Measurements from ENCODE around the gene TRIM37.

Gene TRIM37

GRCh38 chr17:59131131-59131530 lies 24.5 kb upstream of the TRIM37 start:
- no peak overlapping the region for H3K4me2 ChIP-seq
- H4K20me1 ChIP-seq (ENCODE audit: insufficient read depth): no peaks in the 10 kb centered on the region
- no peak overlapping the region for H3K9ac ChIP-seq
- no peak for TF ChIP-seq CTCF (conservative IDR thresholded peaks at IDR 0.05; ENCODE audit: low read depth, low read length)
- H3K36me3 ChIP-seq (ENCODE audit: insufficient read depth): no peaks in the 10 kb centered on the region; the same call in 1 of the 2 replicates
- no peaks in the 10 kb centered on the region for H3K27me3 ChIP-seq (ENCODE audit: insufficient read depth, low read depth)
- no peak overlapping the region for H3K4me3 ChIP-seq (IDR thresholded peaks at IDR 0.05; ENCODE audit: insufficient read depth, low read depth, low read length)
- no peaks in the 10 kb centered on the region for H3K4me1 ChIP-seq (ENCODE audit: low read depth, poor library complexity, severe bottlenecking)
- peaks cover 41% of the 10 kb centered on the region; the same call in 1 of the 2 replicates for H3K79me2 ChIP-seq (ENCODE audit: insufficient read depth, low read depth)
- no peak overlapping the region for H3K27ac ChIP-seq
- H2AFZ ChIP-seq (ENCODE audit: low read depth): no peak overlapping the region

- no peaks in the 10 kb centered on the region; the same call in 1 of the 2 replicates for H3K36me3 ChIP-seq (ENCODE audit: insufficient read depth)
- no peak for TF ChIP-seq CTCF (conservative IDR thresholded peaks at IDR 0.05; ENCODE audit: low read depth, low read length)
- H4K20me1 ChIP-seq (ENCODE audit: insufficient read depth): no peaks in the 10 kb centered on the region
- H3K4me2 ChIP-seq: no peak overlapping the region
- H3K27me3 ChIP-seq (ENCODE audit: insufficient read depth, low read depth): no peaks in the 10 kb centered on the region
- no peak overlapping the region for H2AFZ ChIP-seq (ENCODE audit: low read depth)
- H3K9ac ChIP-seq: no peak overlapping the region
- no peak overlapping the region for H3K27ac ChIP-seq
- no peak overlapping the region for H3K4me3 ChIP-seq (IDR thresholded peaks at IDR 0.05; ENCODE audit: insufficient read depth, low read depth, low read length)
- no peaks in the 10 kb centered on the region for H3K4me1 ChIP-seq (ENCODE audit: low read depth, poor library complexity, severe bottlenecking)
- H3K79me2 ChIP-seq (ENCODE audit: insufficient read depth, low read depth): peaks cover 31% of the 10 kb centered on the region; the same call in 1 of the 2 replicates
These were observed 23.1 kb upstream of the TRIM37 start for GRCh38 chr17:59129814-59130213.

GRCh38 chr17:59126809-59127417 lies 20.2 kb upstream of the TRIM37 start:
- peaks cover 4% of the 10 kb centered on the region; the same call in 1 of the 2 replicates for H3K79me2 ChIP-seq (ENCODE audit: insufficient read depth, low read depth)
- H3K36me3 ChIP-seq (ENCODE audit: insufficient read depth): no peaks in the 10 kb centered on the region; the same call in 1 of the 2 replicates
- H3K9ac ChIP-seq: no peak overlapping the region
- no peaks in the 10 kb centered on the region for H3K4me1 ChIP-seq (ENCODE audit: low read depth, poor library complexity, severe bottlenecking)
- TF ChIP-seq CTCF (conservative IDR thresholded peaks at IDR 0.05; ENCODE audit: low read depth, low read length): no peak
- no peak overlapping the region for H3K4me3 ChIP-seq (IDR thresholded peaks at IDR 0.05; ENCODE audit: insufficient read depth, low read depth, low read length)
- H2AFZ ChIP-seq (ENCODE audit: low read depth): no peak overlapping the region
- no peaks in the 10 kb centered on the region for H4K20me1 ChIP-seq (ENCODE audit: insufficient read depth)
- no peaks in the 10 kb centered on the region for H3K27me3 ChIP-seq (ENCODE audit: insufficient read depth, low read depth)
- no peak overlapping the region for H3K4me2 ChIP-seq
- no peak overlapping the region for H3K27ac ChIP-seq

- H3K4me1 ChIP-seq (ENCODE audit: low read depth, poor library complexity, severe bottlenecking): no peaks in the 10 kb centered on the region
- H3K9ac ChIP-seq: no peak overlapping the region
- TF ChIP-seq CTCF (conservative IDR thresholded peaks at IDR 0.05; ENCODE audit: low read depth, low read length): no peak
- H4K20me1 ChIP-seq (ENCODE audit: insufficient read depth): no peaks in the 10 kb centered on the region
- H3K4me2 ChIP-seq: no peak overlapping the region
- H3K27me3 ChIP-seq (ENCODE audit: insufficient read depth, low read depth): no peaks in the 10 kb centered on the region
- H2AFZ ChIP-seq (ENCODE audit: low read depth): no peak overlapping the region
- H3K79me2 ChIP-seq (ENCODE audit: insufficient read depth, low read depth): no peaks in the 10 kb centered on the region; the same call in 1 of the 2 replicates
- no peak overlapping the region for H3K27ac ChIP-seq
- no peak overlapping the region for H3K4me3 ChIP-seq (IDR thresholded peaks at IDR 0.05; ENCODE audit: insufficient read depth, low read depth, low read length)
- no peaks in the 10 kb centered on the region; the same call in 1 of the 2 replicates for H3K36me3 ChIP-seq (ENCODE audit: insufficient read depth)
These were observed 18.0 kb upstream of the TRIM37 start for GRCh38 chr17:59124665-59125064.

All from KMS-11 (cell line).